ENCODE measurements around the gene VIPR2. TPM values are rescaled to one million over a fixed set of nuclear protein-coding genes. Genes with fewer than 3 reads are reported as not detected.

The VIPR2 gene
- total and polyA plus RNA-seq, 2 experiments from 2014 or later, result 1.3 to 2.7 TPM

DNA sequence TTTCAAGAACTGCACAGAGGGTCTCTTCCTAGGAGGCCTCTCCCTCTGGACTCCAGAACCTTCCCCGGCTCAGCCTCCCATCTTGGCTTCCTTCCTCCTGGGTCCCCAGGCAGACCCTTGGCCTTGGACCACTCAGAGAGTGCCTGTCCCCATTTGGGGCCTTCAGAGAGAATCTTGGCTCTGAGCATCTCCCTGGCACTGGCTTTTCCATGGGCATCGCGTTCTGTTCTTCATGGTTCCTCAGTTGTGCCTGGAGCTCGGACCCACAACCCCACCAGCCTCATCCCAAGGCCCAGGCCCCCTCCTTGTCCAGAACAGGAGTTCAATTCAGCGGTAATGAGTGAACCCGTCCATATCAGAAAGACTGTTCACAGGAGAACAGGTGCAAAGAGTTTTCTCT is 73.4 kb downstream of the VIPR2 start:
- Histone ChIP-seq H3K36me3 (ENCODE audit: insufficient read depth) (no peaks in the 10 kb centered on the region), H3K4me1 (ENCODE audit: insufficient read depth) (no peaks in the 10 kb centered on the region), H3K9me2 (ENCODE audit: insufficient read depth) (no peaks in the 10 kb centered on the region), H3K79me2 (replicated peaks; ENCODE audit: insufficient read depth) (no peaks in the 10 kb centered on the region), H3K27ac (ENCODE audit: low read depth) (no peak overlapping the region), H3K4me3 (no peak overlapping the region), H3K27me3 (ENCODE audit: insufficient read depth) (no peaks in the 10 kb centered on the region), H2AFZ (no peak overlapping the region), H3K4me2 (no peak overlapping the region), H3F3A (replicated peaks; ENCODE audit: low read depth) (no peaks in the 10 kb centered on the region), H4K20me1 (replicated peaks; ENCODE audit: insufficient read depth) (no peaks in the 10 kb centered on the region)
- Mint-ChIP-seq H3K27me3 (ENCODE audit: insufficient read depth, low read depth, poor library complexity) (peaks cover 5% of the 10 kb centered on the region), H3K4me3 (no peak overlapping the region), H3K27ac (no peak overlapping the region), H3K9me3 (peaks cover 57% of the 10 kb centered on the region), H3K4me1 (no peaks in the 10 kb centered on the region), H3K36me3 (ENCODE audit: low read depth) (peaks cover 5% of the 10 kb centered on the region; the same call in 1 of the 3 replicates)
- ATAC-seq, result no peak
- DNase-seq (ENCODE audit: low spot score), result no peak
- TF ChIP-seq STAT1 (IDR thresholded peaks at IDR 0.05; ENCODE audit: unreplicated experiment) (no peak), NANOG (IDR thresholded peaks at IDR 0.05; ENCODE audit: borderline replicate concordance) (no peak), ZNF114 (CRISPR knock-in tag; IDR thresholded peaks at IDR 0.05) (no peak), ZNF331 (CRISPR knock-in tag; IDR thresholded peaks at IDR 0.05; ENCODE audit: low read depth) (no peak), CREB1 (CRISPR knock-in tag; IDR thresholded peaks at IDR 0.05; ENCODE audit: low read depth) (no peak), JUNB (IDR thresholded peaks at IDR 0.05; ENCODE audit: unreplicated experiment) (no peak), POLR2AphosphoS5 (IDR thresholded peaks at IDR 0.05; ENCODE audit: low read depth) (no peak)
- TF ChIP-seq, protein P1, sequence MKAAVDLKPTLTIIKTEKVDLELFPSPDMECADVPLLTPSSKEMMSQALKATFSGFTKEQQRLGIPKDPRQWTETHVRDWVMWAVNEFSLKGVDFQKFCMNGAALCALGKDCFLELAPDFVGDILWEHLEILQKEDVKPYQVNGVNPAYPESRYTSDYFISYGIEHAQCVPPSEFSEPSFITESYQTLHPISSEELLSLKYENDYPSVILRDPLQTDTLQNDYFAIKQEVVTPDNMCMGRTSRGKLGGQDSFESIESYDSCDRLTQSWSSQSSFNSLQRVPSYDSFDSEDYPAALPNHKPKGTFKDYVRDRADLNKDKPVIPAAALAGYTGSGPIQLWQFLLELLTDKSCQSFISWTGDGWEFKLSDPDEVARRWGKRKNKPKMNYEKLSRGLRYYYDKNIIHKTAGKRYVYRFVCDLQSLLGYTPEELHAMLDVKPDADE (IDR thresholded peaks at IDR 0.05), result no peak

DNA sequence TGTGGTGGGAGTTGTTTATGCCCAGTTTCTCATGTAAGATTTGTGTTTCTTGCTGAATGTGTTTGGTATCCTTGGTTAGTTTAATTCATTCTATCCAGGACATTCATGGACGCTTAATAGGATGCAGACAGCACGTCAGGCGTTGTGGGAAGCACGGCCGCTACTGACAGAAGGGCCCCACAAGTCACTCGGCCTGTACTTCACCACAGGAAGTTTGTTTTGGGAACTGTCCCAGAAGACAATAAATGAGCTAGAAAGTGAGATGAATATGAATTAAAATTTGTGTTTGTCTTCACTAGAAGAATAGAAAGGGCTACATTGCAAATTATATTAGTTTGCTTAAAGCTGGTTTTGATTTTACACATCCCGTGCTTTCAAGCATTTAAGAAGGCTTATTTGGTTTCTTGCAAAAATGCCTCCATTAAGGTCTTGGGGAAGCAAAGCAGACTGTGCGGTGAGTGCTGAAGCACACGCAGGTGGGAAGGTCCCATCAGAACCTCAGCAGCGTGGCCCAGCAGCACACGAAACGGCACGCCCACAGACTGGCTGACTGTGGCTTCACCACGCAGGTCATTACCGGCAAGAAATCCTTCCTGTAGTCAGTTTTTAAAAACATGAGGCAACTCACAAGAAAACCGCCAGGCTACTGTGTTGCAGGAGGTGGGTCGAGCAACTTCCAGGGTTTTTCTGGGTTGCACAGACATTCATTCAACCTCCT is 74.1 kb downstream of the VIPR2 start:
- no peak for DNase-seq (ENCODE audit: low spot score)
- H3K4me3 Mint-ChIP-seq, result no peak overlapping the region
- TF ChIP-seq POLR2AphosphoS5 (IDR thresholded peaks at IDR 0.05; ENCODE audit: low read depth) (no peak), ZNF331 (CRISPR knock-in tag; IDR thresholded peaks at IDR 0.05; ENCODE audit: low read depth) (no peak), JUNB (IDR thresholded peaks at IDR 0.05; ENCODE audit: unreplicated experiment) (no peak), EZH2phosphoT487 (IDR thresholded peaks at IDR 0.05; ENCODE audit: unreplicated experiment) (no peak), REST (IDR thresholded peaks at IDR 0.05; ENCODE audit: unreplicated experiment) (no peak), CREB1 (CRISPR knock-in tag; IDR thresholded peaks at IDR 0.05; ENCODE audit: low read depth) (no peak), NANOG (IDR thresholded peaks at IDR 0.05; ENCODE audit: borderline replicate concordance) (no peak), STAT1 (IDR thresholded peaks at IDR 0.05; ENCODE audit: unreplicated experiment) (no peak)
- TF ChIP-seq, protein P2, sequence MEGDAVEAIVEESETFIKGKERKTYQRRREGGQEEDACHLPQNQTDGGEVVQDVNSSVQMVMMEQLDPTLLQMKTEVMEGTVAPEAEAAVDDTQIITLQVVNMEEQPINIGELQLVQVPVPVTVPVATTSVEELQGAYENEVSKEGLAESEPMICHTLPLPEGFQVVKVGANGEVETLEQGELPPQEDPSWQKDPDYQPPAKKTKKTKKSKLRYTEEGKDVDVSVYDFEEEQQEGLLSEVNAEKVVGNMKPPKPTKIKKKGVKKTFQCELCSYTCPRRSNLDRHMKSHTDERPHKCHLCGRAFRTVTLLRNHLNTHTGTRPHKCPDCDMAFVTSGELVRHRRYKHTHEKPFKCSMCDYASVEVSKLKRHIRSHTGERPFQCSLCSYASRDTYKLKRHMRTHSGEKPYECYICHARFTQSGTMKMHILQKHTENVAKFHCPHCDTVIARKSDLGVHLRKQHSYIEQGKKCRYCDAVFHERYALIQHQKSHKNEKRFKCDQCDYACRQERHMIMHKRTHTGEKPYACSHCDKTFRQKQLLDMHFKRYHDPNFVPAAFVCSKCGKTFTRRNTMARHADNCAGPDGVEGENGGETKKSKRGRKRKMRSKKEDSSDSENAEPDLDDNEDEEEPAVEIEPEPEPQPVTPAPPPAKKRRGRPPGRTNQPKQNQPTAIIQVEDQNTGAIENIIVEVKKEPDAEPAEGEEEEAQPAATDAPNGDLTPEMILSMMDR (conservative IDR thresholded peaks at IDR 0.05; ENCODE audit: low read depth in 2 of 2), result no peak

More for the DNA sequence above, 74.1 kb downstream of the VIPR2 start:
- H3K9me2 ChIP-seq (ENCODE audit: insufficient read depth), result no peaks in the 10 kb centered on the region
- H3K4me3 ChIP-seq, result no peak overlapping the region
- peaks cover 5% of the 10 kb centered on the region for H3K27me3 Mint-ChIP-seq (ENCODE audit: insufficient read depth, low read depth, poor library complexity)
- H3K79me2 ChIP-seq (replicated peaks; ENCODE audit: insufficient read depth), result no peaks in the 10 kb centered on the region
- no peaks in the 10 kb centered on the region for H3K4me1 Mint-ChIP-seq
- H3K9me3 Mint-ChIP-seq, result peaks cover 56% of the 10 kb centered on the region
- H3K4me1 ChIP-seq (ENCODE audit: insufficient read depth), result no peaks in the 10 kb centered on the region
- H4K20me1 ChIP-seq (replicated peaks; ENCODE audit: insufficient read depth), result no peaks in the 10 kb centered on the region
- no peaks in the 10 kb centered on the region for H3F3A ChIP-seq (replicated peaks; ENCODE audit: low read depth)
- H3K4me2 ChIP-seq, result no peak overlapping the region
- ATAC-seq, result no peak
- no peak overlapping the region for H3K27ac ChIP-seq (ENCODE audit: low read depth)
- no peak overlapping the region for H2AFZ ChIP-seq
- no peaks in the 10 kb centered on the region for H3K36me3 ChIP-seq (ENCODE audit: insufficient read depth)
- no peaks in the 10 kb centered on the region for H3K27me3 ChIP-seq (ENCODE audit: insufficient read depth)
- H3K27ac Mint-ChIP-seq, result no peak overlapping the region
- peaks cover 5% of the 10 kb centered on the region; the same call in 1 of the 3 replicates for H3K36me3 Mint-ChIP-seq (ENCODE audit: low read depth)

Measured in GM23338 (cell line).